IPS-11a (cell line): Measurements from ENCODE around the gene ANTXR1.
"Not testable (repeated sequence)": the region's sequence is repeated elsewhere in the genome, so short reads cannot be mapped to it uniquely, and the experiment has no call there.

Experiments used
- H3K4me3 ChIP-seq: one replicate; pipeline ENCODE4 v1.5.1; 2013; ENCODE audit warnings: low read depth, low read length, control low read depth

The ANTXR1 gene

GRCh38 chr2:69223759-69224511 is 211.0 kb downstream of the ANTXR1 start:
- no peak overlapping the region for H3K4me3 ChIP-seq

- H3K4me3 ChIP-seq: no peak overlapping the region
Observed at GRCh38 chr2:69224512-69224837, 211.5 kb downstream of the ANTXR1 start.

- H3K4me3 ChIP-seq: no peak overlapping the region
Observed at GRCh38 chr2:69225933-69226332, 213.0 kb downstream of the ANTXR1 start.

- H3K4me3 ChIP-seq: no peak overlapping the region
Observed at GRCh38 chr2:69226903-69227302, 213.9 kb downstream of the ANTXR1 start.

- H3K4me3 ChIP-seq: no peak overlapping the region
Observed at GRCh38 chr2:69227716-69228115, 214.7 kb downstream of the ANTXR1 start.

GRCh38 chr2:69230946-69231345 is 218.0 kb downstream of the ANTXR1 start:
- not testable (repeated sequence) for H3K4me3 ChIP-seq

GRCh38 chr2:69231612-69232277 is 218.8 kb downstream of the ANTXR1 start:
- no peak overlapping the region for H3K4me3 ChIP-seq

GRCh38 chr2:69235835-69236234 is 222.9 kb downstream of the ANTXR1 start:
- H3K4me3 ChIP-seq: not testable (repeated sequence)

GRCh38 chr2:69237070-69237670 is 224.2 kb downstream of the ANTXR1 start:
- H3K4me3 ChIP-seq: no peak overlapping the region

GRCh38 chr2:69238449-69239031 is 225.6 kb downstream of the ANTXR1 start:
- no peak overlapping the region for H3K4me3 ChIP-seq

- H3K4me3 ChIP-seq: no peak overlapping the region
Observed at GRCh38 chr2:69241093-69241492, 228.1 kb downstream of the ANTXR1 start.

GRCh38 chr2:69241664-69242514 is 228.9 kb downstream of the ANTXR1 start:
- H3K4me3 ChIP-seq: no peak overlapping the region

GRCh38 chr2:69242651-69243051 is 229.7 kb downstream of the ANTXR1 start:
- no peak overlapping the region for H3K4me3 ChIP-seq

- no peak overlapping the region for H3K4me3 ChIP-seq
Observed at GRCh38 chr2:69243652-69244051, 230.7 kb downstream of the ANTXR1 start.

- H3K4me3 ChIP-seq: no peak overlapping the region
Observed at GRCh38 chr2:69244882-69245281, 231.9 kb downstream of the ANTXR1 start.

GRCh38 chr2:69247583-69247982 is 234.6 kb downstream of the ANTXR1 start:
- no peak overlapping the region for H3K4me3 ChIP-seq

- H3K4me3 ChIP-seq: no peak overlapping the region
Observed at GRCh38 chr2:69248232-69248631, 235.3 kb downstream of the ANTXR1 start.

GRCh38 chr2:69250981-69251380 is 238.0 kb downstream of the ANTXR1 start:
- no peak overlapping the region for H3K4me3 ChIP-seq

GRCh38 chr2:69251943-69252342 is 239.0 kb downstream of the ANTXR1 start:
- H3K4me3 ChIP-seq: no peak overlapping the region

GRCh38 chr2:69253112-69253511 is 240.1 kb downstream of the ANTXR1 start:
- H3K4me3 ChIP-seq: no peak overlapping the region
